GM19455 (cell line): ENCODE measurements around the gene CYB5R3.

Experiments used
- ATAC-seq: cut with Tn5 transposase; IDR thresholded peaks from one replicate; pipeline ENCODE4 v1.9.1; 2021; ENCODE audit not compliant: unreplicated experiment

CYB5R3 gene

GRCh38 chr22:42646569-42647525 lies 2.3 kb downstream of the CYB5R3 start:
- no peak for ATAC-seq

GRCh38 chr22:42645938-42646568 lies 3.1 kb downstream of the CYB5R3 start:
- ATAC-seq = no peak

- ATAC-seq = no peak
Measured at GRCh38 chr22:42645341-42645937, 3.8 kb downstream of the CYB5R3 start.

GRCh38 chr22:42644422-42645340 lies 4.5 kb downstream of the CYB5R3 start:
- ATAC-seq = no peak

GRCh38 chr22:42643634-42644421 lies 5.4 kb downstream of the CYB5R3 start:
- ATAC-seq = no peak

GRCh38 chr22:42642806-42643633 lies 6.2 kb downstream of the CYB5R3 start:
- ATAC-seq = no peak

- no peak for ATAC-seq
Measured at GRCh38 chr22:42641801-42642413, 7.3 kb downstream of the CYB5R3 start.

DNA sequence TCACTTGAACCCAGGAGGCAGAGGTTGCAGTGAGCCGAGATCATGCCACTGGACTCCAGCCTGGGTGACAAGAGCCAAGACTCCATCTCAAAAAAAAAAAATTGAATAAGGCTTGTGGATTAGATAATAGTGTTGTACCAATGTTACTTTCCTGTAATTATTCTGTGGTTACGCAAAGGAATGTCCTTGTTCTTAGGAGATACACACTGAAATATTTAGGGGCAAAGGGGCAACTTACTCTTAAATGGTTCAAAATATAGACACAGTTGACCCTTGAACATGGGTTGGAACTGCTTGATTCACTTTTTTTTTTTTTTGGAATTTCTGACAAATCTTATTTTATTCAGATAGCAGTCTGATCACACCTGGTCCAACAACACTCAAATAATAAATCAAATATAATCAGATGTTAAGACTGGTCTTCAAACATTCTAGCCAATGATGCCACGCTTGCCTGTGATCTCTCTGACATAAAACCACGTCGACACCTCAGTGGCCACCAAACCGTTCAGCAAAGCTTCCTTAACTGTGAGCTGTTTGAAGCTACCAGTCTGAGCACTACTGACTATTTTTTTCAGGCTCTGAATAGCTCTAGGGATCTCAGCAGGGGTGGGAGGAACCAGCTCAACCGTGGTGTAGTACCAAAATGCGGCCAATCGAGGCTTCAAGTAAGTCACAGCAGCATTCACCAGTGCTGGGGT lies 9.5 kb downstream of the CYB5R3 start:
- no peak for ATAC-seq

GRCh38 chr22:42637555-42637954 lies 11.6 kb downstream of the CYB5R3 start:
- no peak for ATAC-seq

DNA sequence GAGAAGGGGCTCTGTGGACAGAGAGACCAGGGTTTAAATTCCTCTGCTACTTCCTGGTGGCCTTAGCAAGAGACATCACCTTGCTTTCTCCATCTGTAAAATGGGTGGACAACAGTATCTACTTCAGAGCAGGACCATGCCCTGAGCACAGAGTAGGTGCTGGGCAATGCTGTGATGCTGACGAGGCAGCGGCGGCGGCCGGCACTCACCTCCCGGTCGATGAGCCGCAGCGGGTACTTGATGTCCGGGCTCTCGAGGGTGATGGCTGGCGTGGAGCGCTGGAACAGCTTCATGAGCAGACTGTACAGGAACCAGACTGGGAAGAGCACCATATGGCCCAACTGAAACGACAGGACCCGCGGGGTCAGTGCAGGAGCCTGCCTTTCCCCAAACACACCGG lies 12.7 kb downstream of the CYB5R3 start:
- no peak for ATAC-seq

- ATAC-seq = no peak
Measured at GRCh38 chr22:42635531-42635930, 13.7 kb downstream of the CYB5R3 start.

- no peak for ATAC-seq
Measured at GRCh38 chr22:42633013-42633412, 16.2 kb downstream of the CYB5R3 start.

DNA sequence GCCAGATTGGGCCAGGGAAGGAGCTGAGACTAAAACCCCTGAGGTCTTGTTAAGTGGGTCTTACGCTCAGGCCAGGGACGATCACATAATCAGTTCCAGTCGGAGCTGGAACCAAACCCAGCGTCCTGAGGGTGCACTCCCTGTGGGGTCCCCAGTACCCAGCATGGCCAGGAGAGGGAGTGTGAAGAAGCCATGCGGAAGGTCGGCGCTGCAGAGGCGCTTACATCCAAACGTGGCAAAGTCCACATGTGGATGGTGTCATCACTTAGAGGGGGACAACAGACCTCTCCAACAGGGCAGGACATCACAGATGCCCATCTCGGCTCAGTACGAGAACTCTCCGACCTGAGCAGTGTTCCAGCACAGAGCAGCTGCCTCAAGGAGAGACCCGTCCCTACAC lies 17.1 kb downstream of the CYB5R3 start:
- ATAC-seq = no peak

DNA sequence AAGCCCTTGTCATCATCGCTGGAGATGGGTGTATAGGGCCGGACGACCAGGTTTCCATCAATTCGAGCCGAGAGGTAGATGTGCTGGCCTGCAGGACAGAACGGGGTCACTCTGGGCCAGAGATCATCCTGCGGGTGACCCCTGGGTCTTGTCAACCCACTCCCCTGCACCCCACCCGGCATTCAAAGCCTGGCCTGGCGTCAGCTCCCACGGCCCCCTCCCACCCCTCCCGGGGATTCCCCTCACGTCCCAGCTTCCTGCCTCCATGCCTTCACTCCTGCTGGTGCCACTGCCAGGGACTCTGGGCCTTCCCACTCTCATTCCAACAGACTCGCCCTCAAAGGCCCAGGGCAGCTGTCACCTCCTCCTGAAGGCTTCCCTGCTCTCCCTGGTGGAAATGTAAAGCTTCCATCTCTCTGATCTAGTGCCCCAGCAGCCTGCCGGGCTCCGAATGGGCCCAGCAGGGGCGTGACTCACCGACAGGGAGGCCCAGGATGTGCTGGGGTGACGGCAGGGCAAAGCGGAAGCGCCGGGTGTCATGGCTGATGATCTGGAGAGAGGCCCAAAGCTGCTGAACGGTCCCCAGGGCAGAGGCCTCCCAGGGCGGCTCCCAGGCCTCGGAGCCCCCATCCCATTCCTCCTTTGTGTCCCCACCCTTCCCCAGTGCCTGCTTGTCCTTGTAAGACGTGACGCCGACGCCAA lies 18.1 kb downstream of the CYB5R3 start:
- no peak for ATAC-seq

DNA sequence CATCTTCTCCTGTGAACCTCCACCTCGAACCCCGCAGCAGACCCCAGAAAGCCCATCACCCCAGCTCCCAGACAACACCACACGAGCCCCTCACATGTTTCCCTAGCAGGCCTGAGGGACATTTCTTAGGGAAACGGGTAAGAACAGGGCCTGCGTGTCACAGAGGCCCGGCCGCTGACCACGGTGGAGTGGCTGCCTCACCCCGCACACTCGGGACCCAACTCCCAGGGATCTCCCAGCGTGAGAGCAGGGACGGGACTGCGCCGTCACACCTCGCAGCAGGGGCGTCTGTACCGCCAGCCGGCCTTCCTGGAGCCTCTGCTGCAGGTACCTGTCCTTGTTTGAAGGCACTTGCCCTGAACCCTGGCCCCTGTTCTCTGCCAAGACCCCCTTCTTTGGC lies 19.0 kb downstream of the CYB5R3 start:
- no peak for ATAC-seq

DNA sequence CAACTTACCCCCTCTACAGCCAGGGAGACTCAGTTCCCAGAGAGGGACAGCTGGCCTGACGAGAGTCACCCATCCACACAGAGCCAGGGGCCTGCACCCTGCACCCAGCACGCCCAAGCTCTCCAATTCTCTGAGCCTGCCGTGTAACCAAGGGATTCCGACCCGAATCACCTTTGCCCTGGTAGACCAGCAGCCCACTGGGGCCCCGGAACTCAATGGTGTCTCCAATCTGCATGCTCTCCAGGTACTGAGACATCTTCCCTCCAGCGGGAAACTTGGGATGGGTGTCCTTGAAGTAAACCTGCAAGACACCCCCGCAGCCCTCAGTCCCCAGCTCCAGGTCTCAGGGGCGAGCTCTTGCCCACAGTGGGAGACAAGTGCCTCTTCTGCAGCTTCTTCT lies 21.2 kb downstream of the CYB5R3 start:
- ATAC-seq = no peak

DNA sequence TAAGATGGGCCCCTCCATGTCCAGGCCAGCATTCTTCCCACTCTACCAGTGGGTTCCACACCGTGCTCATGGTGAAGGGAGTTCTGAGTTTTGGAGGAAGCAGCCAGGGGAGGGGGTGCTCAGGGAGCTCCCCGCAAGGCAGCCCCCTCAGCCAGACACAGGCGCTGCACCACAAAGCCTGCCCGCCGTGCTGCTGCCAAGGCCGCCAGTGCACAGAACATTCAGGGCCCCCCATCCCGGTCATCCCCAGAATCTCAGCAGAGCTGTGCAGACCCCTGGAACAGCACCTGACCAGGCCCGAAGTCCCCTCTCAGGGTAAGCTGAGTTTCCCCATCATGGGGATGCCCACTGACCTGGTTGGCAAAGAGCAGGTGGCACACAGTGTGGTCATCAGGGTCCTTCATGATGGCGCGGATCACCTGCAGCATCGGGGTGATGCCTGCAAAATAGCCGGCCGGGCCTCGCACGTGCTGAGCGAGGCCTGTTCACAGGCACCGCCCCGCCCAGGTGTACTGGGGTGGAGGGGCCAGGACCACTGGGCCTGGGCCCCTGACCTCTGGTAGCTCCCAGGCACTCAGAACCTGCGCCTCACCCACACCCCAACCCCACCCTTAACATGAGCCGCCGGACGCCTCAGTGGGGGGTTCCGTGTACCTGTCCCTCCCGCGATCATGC lies 22.1 kb downstream of the CYB5R3 start:
- no peak for ATAC-seq
